ENCODE results near the gene DLG2.

Gene DLG2

GRCh38 chr11:84339796-84340195, 1287.3 kb downstream of the DLG2 start:
- no peak overlapping the region for H3K9ac ChIP-seq (ENCODE audit: low read length)
- H3F3A ChIP-seq (ENCODE audit: insufficient read depth, low read length), result no peaks in the 10 kb centered on the region
- no peak for DNase-seq
- no peaks in the 10 kb centered on the region for H4K20me1 ChIP-seq (ENCODE audit: insufficient read depth, low read length)
- no peak overlapping the region for H3K4me2 ChIP-seq (ENCODE audit: low read depth, low read length)
- no peaks in the 10 kb centered on the region for H3K9me3 ChIP-seq (replicated peaks; ENCODE audit: insufficient read depth, low read length)
- H3K9me2 ChIP-seq (replicated peaks; ENCODE audit: insufficient read depth, low read length), result no peaks in the 10 kb centered on the region
- no peak overlapping the region for H3K4me3 ChIP-seq (ENCODE audit: low read length)
- H3K27ac ChIP-seq (ENCODE audit: low read length), result no peak overlapping the region
- no peak overlapping the region for H2AFZ ChIP-seq (ENCODE audit: low read length)
- H3K27me3 ChIP-seq (replicated peaks; ENCODE audit: insufficient read depth, low read length), result no peaks in the 10 kb centered on the region
- H3K4me1 ChIP-seq (ENCODE audit: low read length), result no peaks in the 10 kb centered on the region
- H3K36me3 ChIP-seq (replicated peaks; ENCODE audit: insufficient read depth, low read length), result no peaks in the 10 kb centered on the region
- no peaks in the 10 kb centered on the region for H3K79me2 ChIP-seq (ENCODE audit: low read length)
- TF ChIP-seq CTCF (IDR thresholded peaks at IDR 0.05; ENCODE audit: low read length) (no peak), EZH2phosphoT487 (IDR thresholded peaks at IDR 0.05; ENCODE audit: low read length) (no peak), EZH2 (optimal IDR thresholded peaks at IDR 0.05; ENCODE audit: low read depth, low read length) (no peak)

GRCh38 chr11:84333221-84333620, 1293.9 kb downstream of the DLG2 start:
- Histone ChIP-seq H3K4me2 (ENCODE audit: low read depth, low read length) (no peak overlapping the region), H2AFZ (ENCODE audit: low read length) (no peak overlapping the region), H3K79me2 (ENCODE audit: low read length) (no peaks in the 10 kb centered on the region), H3K36me3 (replicated peaks; ENCODE audit: insufficient read depth, low read length) (no peaks in the 10 kb centered on the region), H3K9me3 (replicated peaks; ENCODE audit: insufficient read depth, low read length) (no peaks in the 10 kb centered on the region), H3K4me3 (ENCODE audit: low read length) (no peak overlapping the region), H3K9ac (ENCODE audit: low read length) (no peak overlapping the region), H4K20me1 (ENCODE audit: insufficient read depth, low read length) (no peaks in the 10 kb centered on the region), H3F3A (ENCODE audit: insufficient read depth, low read length) (no peaks in the 10 kb centered on the region), H3K27ac (ENCODE audit: low read length) (no peak overlapping the region), H3K27me3 (replicated peaks; ENCODE audit: insufficient read depth, low read length) (no peaks in the 10 kb centered on the region), H3K4me1 (ENCODE audit: low read length) (no peaks in the 10 kb centered on the region), H3K9me2 (replicated peaks; ENCODE audit: insufficient read depth, low read length) (no peaks in the 10 kb centered on the region)
- DNase-seq, result no peak
- TF ChIP-seq EZH2phosphoT487 (IDR thresholded peaks at IDR 0.05; ENCODE audit: low read length) (no peak), CTCF (IDR thresholded peaks at IDR 0.05; ENCODE audit: low read length) (no peak), EZH2 (optimal IDR thresholded peaks at IDR 0.05; ENCODE audit: low read depth, low read length) (no peak)

GRCh38 chr11:84322211-84322610, 1304.9 kb downstream of the DLG2 start:
- no peaks in the 10 kb centered on the region for H3K27me3 ChIP-seq (replicated peaks; ENCODE audit: insufficient read depth, low read length)
- H3K9me2 ChIP-seq (replicated peaks; ENCODE audit: insufficient read depth, low read length), result no peaks in the 10 kb centered on the region
- no peak for TF ChIP-seq EZH2 (optimal IDR thresholded peaks at IDR 0.05; ENCODE audit: low read depth, low read length)
- TF ChIP-seq CTCF (IDR thresholded peaks at IDR 0.05; ENCODE audit: low read length), result no peak
- no peak for TF ChIP-seq EZH2phosphoT487 (IDR thresholded peaks at IDR 0.05; ENCODE audit: low read length)
- H2AFZ ChIP-seq (ENCODE audit: low read length), result no peak overlapping the region
- no peak overlapping the region for H3K27ac ChIP-seq (ENCODE audit: low read length)
- no peaks in the 10 kb centered on the region for H3K4me1 ChIP-seq (ENCODE audit: low read length)
- no peak for DNase-seq
- no peak overlapping the region for H3K4me3 ChIP-seq (ENCODE audit: low read length)
- H3K36me3 ChIP-seq (replicated peaks; ENCODE audit: insufficient read depth, low read length), result no peaks in the 10 kb centered on the region
- no peaks in the 10 kb centered on the region for H3F3A ChIP-seq (ENCODE audit: insufficient read depth, low read length)
- H3K4me2 ChIP-seq (ENCODE audit: low read depth, low read length), result no peak overlapping the region
- H3K79me2 ChIP-seq (ENCODE audit: low read length), result no peaks in the 10 kb centered on the region
- no peaks in the 10 kb centered on the region for H3K9me3 ChIP-seq (replicated peaks; ENCODE audit: insufficient read depth, low read length)
- H3K9ac ChIP-seq (ENCODE audit: low read length), result no peak overlapping the region
- H4K20me1 ChIP-seq (ENCODE audit: insufficient read depth, low read length), result no peaks in the 10 kb centered on the region

Data from MM.1S (cell line).